HG03135 (cell line): ENCODE measurements around the gene TRPT1.

Experiments used
- ATAC-seq: cut with Tn5 transposase; IDR thresholded peaks from one replicate; pipeline ENCODE4 v1.9.1; 2021; ENCODE audit warnings: mild to moderate bottlenecking, moderate library complexity; ENCODE audit not compliant: unreplicated experiment

TRPT1 gene

DNA sequence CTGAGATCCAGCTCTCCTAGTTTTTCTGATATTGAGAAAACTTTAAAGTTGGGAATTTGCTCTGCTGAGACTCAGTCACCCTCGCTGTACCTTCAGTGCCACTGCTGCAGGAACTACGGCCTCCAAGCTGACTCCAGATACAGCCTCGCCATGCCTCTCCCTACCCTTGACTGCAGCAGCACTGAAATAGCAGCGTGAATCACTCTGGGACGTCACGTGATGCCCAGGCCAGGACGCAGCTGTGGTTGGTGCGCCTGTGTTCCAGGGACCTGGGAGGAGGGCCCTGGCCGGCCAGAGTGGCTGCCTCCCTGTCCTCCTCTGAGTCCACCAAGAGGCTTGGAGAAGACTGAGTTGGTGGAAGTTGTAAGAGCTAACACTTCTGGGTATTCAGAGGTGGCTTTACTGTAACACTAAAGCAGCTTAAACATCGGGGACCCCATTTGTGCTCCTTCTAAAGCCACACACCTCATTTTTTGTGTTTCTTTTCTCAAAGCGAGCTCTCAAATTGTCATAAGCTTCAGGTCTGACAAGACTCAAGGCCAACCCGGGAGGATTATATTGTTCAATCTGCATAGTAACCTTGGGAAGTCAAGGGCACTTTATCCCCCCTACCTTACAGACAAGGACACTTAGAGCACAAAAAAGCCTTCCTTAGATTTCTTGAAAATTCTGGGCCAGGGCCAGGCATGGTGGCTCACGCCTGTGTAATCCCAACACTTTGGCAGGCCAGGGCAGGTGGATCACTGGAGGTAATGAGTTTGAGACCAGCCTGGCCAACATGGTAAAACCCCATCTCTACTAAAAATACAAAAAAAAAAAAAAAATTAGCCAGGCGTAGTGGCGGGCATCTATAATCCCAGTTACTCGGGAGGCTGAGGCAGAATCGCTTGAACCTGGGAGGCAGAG is 44.2 kb downstream of the TRPT1 start:
- no peak for ATAC-seq

DNA sequence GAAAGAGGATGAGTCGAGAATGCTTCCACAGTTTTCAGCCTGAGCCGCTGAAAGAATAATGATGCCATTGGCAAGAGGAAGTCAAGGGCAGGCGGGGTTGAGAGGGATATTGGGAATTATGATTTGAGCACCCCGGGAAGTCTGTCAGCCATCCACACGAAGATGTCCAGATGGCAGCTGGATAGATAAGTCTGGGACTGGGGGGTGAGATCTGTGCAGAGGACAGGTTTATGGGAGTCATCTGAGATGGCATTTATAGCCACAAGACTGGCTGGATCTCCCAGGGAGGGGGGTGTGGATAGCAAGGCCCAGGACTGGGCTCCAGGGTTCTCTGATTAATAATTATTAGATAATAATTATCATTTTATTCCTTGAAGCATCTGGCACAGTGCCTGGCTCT is 45.1 kb downstream of the TRPT1 start:
- no peak for ATAC-seq

DNA sequence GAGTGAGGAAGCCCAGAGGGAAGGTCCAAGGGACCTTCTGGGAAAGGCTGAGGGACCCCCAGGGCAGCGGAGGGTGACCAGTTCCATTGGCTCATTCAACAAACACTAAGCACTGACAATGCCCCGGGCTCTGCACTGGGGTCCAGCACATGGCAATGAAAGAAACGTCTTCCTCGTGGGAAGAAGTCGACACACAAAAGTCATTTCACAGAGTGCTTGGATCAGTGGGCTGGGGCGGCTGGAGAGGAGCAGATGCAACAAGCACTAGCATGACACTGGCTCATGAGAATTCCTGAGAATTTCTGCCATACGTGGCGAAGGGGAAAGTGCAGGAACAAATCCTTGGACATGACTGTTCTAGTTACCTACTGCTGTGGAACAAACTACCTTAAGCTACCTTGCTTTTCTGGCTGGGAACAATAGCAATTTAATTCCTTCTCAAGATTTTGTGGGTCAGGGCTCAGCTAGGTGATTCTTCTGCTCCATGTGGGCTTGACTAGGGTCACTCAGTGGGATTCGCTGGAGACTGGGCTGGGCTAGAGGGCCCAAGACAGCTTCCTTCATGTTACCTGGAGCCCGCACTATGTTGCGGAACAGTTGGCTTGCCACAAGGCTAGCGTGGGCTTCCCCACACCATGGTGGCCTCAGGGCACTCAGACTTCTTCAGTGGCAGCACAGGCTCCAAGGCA is 46.9 kb downstream of the TRPT1 start:
- ATAC-seq: no peak

DNA sequence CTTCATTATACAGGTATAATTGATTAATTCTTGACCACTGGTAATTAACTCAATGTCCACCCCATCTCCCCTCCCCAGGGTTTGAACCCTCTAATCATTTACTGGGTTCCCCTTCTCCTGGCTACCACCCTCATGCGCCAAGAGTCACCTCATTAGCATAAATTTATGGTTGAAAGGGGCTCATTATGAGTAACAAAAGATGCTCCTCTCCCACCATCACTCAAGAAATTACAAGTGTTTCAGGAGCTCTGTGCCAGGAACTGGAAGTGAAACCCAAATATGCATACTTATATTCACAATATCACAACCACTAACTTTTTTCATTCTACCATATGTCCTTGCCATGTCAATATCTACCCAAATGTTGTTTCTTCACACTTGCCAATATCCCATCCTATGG is 47.8 kb downstream of the TRPT1 start:
- ATAC-seq: no peak

DNA sequence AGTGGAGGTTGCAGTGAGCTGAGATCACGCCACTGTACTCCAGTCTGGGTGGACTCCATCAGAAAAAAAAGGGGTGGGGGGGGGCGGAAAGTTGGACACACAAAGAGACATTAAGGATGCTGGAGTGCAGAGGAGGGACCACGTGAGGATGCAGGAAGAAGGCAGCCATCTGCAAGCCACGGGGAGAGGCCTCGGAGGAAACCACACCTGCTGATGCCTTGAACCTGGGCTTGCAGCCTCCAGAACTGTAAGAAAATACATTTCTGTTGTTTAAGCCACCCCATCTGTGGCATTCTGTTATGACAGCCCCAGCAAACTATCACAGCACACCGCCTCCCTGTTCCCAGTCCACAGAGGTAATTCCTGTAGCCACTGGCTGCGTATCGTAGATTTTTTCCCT is 49.2 kb downstream of the TRPT1 start:
- ATAC-seq: no peak
